GM23338 (cell line): ENCODE data around the gene VRK1.

Experiments used
- CREB1 ChIP-seq: fragments of 250-450 bp; sonication (Bioruptor Pico); IDR thresholded peaks from 2 replicates; pipeline ENCODE4 v1.5.0; 2020; ENCODE audit warnings: low read depth, mild to moderate bottlenecking, moderate library complexity
- EZH2 ChIP-seq: fragments of 200-600 bp; sonication (generic); IDR thresholded peaks from one replicate; pipeline ENCODE4 v1.8.0; 2017; ENCODE audit warnings: antibody characterized with exemption, mild to moderate bottlenecking, low read depth; ENCODE audit not compliant: unreplicated experiment
- EZH2phosphoT487 ChIP-seq: fragments of 200-600 bp; sonication (generic); IDR thresholded peaks from one replicate; pipeline ENCODE4 v1.8.1; 2018; ENCODE audit warnings: antibody characterized with exemption; ENCODE audit not compliant: unreplicated experiment
- JUNB ChIP-seq: IDR thresholded peaks from one replicate; pipeline ENCODE4 v1.6.1; 2016; ENCODE audit warnings: antibody characterized with exemption; ENCODE audit not compliant: unreplicated experiment
- NANOG ChIP-seq: IDR thresholded peaks from 2 replicates; pipeline ENCODE4 v1.6.1; 2016; ENCODE audit warnings: antibody characterized with exemption, borderline replicate concordance
- POLR2AphosphoS5 ChIP-seq: IDR thresholded peaks from 2 replicates; pipeline ENCODE4 v1.6.1; 2016; ENCODE audit warnings: antibody characterized with exemption, low read depth
- ZNF331 ChIP-seq: fragments of 250-450 bp; sonication (Bioruptor Pico); IDR thresholded peaks from 2 replicates; pipeline ENCODE4 v1.5.0; 2020; ENCODE audit warnings: low read depth, mild to moderate bottlenecking, moderate library complexity
- TF ChIP-seq, protein P1 (sequence below), 2 experiments: fragments of 200-600 bp in 1 of 2; sonication (generic) in 1 of 2; conservative IDR thresholded peaks; 2 replicates each; pipeline versions ENCODE4 v1.5.1 to v1.6.1; 2016 to 2017; ENCODE audit warnings: antibody characterized with exemption in 2 of 2, low read depth in 2 of 2, mild to moderate bottlenecking in 2 of 2, moderate library complexity in 1 of 2
- TF ChIP-seq, protein P2 (sequence below): IDR thresholded peaks from one replicate; pipeline ENCODE4 v1.6.1; 2018; ENCODE audit warnings: antibody characterized with exemption; ENCODE audit not compliant: unreplicated experiment
- TF ChIP-seq, protein P3 (sequence below): fragments of 250-450 bp; sonication (Bioruptor Pico); IDR thresholded peaks from 2 replicates; pipeline ENCODE4 v1.5.0; 2020; ENCODE audit warnings: mild to moderate bottlenecking, moderate library complexity

DNA sequence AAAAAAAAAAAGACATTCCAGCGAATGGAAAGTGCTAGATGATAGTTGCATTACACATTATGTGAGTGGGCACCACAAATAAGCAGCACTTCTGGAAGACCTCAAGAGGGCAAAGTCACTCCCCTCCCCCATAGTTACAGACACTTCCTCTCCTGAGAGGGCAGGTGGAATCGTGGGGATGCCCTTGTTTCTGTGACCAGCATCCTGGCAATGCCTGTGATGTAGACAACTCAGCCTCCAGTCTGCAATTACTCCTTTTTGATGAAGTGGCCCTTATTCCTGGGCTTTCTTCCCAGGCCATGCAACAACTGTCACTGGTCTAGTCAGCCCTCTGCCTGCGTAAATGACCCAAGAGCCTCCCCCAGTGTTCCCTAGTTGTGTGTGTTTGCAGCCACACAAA is 104.8 kb downstream of the VRK1 start:
- TF ChIP-seq, protein P1, sequence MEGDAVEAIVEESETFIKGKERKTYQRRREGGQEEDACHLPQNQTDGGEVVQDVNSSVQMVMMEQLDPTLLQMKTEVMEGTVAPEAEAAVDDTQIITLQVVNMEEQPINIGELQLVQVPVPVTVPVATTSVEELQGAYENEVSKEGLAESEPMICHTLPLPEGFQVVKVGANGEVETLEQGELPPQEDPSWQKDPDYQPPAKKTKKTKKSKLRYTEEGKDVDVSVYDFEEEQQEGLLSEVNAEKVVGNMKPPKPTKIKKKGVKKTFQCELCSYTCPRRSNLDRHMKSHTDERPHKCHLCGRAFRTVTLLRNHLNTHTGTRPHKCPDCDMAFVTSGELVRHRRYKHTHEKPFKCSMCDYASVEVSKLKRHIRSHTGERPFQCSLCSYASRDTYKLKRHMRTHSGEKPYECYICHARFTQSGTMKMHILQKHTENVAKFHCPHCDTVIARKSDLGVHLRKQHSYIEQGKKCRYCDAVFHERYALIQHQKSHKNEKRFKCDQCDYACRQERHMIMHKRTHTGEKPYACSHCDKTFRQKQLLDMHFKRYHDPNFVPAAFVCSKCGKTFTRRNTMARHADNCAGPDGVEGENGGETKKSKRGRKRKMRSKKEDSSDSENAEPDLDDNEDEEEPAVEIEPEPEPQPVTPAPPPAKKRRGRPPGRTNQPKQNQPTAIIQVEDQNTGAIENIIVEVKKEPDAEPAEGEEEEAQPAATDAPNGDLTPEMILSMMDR (conservative IDR thresholded peaks at IDR 0.05; ENCODE audit: low read depth in 2 of 2) = peak in 1 of 2 experiments; percentile 34; a peak in 2 of 4 replicates
- TF ChIP-seq EZH2phosphoT487 (no peak), POLR2AphosphoS5 (no peak), NANOG (no peak), EZH2 (no peak), CREB1 (CRISPR knock-in tag) (no peak), ZNF331 (no peak), JUNB (no peak)
- TF ChIP-seq, protein P2, sequence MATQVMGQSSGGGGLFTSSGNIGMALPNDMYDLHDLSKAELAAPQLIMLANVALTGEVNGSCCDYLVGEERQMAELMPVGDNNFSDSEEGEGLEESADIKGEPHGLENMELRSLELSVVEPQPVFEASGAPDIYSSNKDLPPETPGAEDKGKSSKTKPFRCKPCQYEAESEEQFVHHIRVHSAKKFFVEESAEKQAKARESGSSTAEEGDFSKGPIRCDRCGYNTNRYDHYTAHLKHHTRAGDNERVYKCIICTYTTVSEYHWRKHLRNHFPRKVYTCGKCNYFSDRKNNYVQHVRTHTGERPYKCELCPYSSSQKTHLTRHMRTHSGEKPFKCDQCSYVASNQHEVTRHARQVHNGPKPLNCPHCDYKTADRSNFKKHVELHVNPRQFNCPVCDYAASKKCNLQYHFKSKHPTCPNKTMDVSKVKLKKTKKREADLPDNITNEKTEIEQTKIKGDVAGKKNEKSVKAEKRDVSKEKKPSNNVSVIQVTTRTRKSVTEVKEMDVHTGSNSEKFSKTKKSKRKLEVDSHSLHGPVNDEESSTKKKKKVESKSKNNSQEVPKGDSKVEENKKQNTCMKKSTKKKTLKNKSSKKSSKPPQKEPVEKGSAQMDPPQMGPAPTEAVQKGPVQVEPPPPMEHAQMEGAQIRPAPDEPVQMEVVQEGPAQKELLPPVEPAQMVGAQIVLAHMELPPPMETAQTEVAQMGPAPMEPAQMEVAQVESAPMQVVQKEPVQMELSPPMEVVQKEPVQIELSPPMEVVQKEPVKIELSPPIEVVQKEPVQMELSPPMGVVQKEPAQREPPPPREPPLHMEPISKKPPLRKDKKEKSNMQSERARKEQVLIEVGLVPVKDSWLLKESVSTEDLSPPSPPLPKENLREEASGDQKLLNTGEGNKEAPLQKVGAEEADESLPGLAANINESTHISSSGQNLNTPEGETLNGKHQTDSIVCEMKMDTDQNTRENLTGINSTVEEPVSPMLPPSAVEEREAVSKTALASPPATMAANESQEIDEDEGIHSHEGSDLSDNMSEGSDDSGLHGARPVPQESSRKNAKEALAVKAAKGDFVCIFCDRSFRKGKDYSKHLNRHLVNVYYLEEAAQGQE = no peak
- TF ChIP-seq, protein P3, sequence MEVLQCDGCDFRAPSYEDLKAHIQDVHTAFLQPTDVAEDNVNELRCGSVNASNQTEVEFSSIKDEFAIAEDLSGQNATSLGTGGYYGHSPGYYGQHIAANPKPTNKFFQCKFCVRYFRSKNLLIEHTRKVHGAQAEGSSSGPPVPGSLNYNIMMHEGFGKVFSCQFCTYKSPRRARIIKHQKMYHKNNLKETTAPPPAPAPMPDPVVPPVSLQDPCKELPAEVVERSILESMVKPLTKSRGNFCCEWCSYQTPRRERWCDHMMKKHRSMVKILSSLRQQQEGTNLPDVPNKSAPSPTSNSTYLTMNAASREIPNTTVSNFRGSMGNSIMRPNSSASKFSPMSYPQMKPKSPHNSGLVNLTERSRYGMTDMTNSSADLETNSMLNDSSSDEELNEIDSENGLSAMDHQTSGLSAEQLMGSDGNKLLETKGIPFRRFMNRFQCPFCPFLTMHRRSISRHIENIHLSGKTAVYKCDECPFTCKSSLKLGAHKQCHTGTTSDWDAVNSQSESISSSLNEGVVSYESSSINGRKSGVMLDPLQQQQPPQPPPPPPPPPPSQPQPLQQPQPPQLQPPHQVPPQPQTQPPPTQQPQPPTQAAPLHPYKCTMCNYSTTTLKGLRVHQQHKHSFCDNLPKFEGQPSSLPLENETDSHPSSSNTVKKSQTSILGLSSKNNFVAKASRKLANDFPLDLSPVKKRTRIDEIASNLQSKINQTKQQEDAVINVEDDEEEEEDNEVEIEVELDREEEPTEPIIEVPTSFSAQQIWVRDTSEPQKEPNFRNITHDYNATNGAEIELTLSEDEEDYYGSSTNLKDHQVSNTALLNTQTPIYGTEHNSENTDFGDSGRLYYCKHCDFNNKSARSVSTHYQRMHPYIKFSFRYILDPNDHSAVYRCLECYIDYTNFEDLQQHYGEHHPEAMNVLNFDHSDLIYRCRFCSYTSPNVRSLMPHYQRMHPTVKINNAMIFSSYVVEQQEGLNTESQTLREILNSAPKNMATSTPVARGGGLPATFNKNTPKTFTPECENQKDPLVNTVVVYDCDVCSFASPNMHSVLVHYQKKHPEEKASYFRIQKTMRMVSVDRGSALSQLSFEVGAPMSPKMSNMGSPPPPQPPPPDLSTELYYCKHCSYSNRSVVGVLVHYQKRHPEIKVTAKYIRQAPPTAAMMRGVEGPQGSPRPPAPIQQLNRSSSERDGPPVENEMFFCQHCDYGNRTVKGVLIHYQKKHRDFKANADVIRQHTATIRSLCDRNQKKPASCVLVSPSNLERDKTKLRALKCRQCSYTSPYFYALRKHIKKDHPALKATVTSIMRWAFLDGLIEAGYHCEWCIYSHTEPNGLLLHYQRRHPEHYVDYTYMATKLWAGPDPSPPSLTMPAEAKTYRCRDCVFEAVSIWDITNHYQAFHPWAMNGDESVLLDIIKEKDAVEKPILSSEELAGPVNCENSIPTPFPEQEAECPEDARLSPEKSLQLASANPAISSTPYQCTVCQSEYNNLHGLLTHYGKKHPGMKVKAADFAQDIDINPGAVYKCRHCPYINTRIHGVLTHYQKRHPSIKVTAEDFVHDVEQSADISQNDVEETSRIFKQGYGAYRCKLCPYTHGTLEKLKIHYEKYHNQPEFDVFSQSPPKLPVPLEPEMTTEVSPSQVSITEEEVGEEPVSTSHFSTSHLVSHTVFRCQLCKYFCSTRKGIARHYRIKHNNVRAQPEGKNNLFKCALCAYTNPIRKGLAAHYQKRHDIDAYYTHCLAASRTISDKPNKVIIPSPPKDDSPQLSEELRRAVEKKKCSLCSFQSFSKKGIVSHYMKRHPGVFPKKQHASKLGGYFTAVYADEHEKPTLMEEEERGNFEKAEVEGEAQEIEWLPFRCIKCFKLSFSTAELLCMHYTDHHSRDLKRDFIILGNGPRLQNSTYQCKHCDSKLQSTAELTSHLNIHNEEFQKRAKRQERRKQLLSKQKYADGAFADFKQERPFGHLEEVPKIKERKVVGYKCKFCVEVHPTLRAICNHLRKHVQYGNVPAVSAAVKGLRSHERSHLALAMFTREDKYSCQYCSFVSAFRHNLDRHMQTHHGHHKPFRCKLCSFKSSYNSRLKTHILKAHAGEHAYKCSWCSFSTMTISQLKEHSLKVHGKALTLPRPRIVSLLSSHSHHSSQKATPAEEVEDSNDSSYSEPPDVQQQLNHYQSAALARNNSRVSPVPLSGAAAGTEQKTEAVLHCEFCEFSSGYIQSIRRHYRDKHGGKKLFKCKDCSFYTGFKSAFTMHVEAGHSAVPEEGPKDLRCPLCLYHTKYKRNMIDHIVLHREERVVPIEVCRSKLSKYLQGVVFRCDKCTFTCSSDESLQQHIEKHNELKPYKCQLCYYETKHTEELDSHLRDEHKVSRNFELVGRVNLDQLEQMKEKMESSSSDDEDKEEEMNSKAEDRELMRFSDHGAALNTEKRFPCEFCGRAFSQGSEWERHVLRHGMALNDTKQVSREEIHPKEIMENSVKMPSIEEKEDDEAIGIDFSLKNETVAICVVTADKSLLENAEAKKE (CRISPR knock-in tag) = no peak
